Activated CD4-positive, alpha-beta T cell treated with anti-CD3 and anti-CD28 coated beads for 4 hours (primary cell): Measurements from ENCODE around the gene APLP2.
"Not testable (repeated sequence)": the region's sequence is repeated elsewhere in the genome, so short reads cannot be mapped to it uniquely, and the experiment has no call there.

Experiments used
- DNase-seq, 2 donors: peaks; one replicate each; pipeline ENCODE4 v3.0.0-alpha.2; 2020

Gene APLP2

DNA sequence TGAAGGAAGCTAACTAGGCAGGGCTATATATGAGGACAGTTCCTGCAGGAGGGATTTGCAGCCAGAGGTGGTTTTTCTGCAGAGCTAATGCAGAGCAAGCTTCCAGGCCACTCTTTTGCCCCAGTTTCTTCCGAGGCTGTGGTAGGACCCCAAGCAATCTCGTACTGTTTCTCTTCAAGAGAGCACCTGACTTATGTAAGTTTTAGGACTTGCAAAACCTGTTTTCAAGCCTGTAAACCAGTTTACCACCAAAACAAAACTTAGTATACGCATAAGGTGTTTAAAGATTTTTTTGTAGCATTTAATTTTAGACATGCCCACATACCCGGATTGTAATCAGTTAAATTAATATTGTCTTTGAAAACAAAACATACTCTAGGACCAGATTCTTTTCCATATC lies 7.7 kb upstream of the APLP2 start:
- no peak for DNase-seq

DNA sequence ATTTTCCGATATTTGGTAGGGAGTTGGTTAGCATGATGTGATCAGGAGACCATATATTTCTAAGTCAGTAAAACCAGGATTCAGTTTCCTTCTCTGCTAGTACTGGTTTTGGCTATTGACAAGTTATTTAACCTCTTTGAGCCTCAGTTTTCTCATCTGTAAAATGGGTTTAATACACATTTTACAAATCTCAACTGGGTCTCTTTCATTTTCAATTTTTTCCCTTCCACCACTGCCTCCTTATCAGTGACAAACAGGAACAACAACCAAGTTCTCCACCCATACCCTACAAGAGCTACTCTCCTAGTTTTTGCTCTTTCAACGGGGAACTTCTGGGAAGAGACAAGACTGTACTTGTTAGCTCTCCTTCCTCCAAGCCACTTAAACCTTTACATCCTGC lies 6.2 kb upstream of the APLP2 start:
- no peak for DNase-seq

DNA sequence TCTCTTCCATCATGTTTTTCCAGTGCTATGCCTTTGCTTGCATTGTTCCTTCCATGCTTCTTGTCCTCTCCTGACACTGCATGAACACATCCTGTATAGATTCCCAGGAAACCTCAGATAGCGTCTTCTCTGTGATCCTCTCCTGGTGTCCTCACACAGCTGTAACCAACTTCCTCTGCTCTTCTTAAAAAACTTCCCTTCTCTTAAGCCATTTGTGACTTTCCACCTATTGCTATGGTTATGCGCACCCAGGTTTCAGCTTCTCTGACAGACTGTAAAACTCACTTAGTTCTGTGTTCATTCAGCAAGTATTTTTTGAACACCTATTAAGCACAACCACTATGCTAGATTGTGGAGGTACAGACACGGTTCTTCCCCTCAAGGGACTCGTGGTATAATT lies 5.1 kb upstream of the APLP2 start:
- DNase-seq, result no peak

DNA sequence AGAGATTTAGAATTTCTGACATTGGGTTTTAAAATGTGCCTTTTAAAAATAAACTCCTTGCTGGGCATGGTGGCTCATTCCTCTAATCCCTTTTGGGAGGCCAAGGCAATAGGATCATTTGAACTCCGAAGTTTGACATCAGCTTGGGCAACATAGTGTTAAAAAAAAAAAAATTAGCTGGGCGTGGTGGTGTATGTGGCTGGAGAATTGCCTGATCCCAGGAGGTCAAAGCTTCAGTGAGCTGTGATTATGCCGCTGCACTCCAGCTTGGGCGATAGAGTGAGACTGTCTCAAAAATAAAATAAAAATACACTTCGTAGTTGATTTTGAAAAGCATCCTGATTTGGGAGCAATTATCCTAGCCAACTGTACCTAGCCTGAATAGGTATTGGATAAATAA lies 3.4 kb upstream of the APLP2 start:
- no peak for DNase-seq

DNA sequence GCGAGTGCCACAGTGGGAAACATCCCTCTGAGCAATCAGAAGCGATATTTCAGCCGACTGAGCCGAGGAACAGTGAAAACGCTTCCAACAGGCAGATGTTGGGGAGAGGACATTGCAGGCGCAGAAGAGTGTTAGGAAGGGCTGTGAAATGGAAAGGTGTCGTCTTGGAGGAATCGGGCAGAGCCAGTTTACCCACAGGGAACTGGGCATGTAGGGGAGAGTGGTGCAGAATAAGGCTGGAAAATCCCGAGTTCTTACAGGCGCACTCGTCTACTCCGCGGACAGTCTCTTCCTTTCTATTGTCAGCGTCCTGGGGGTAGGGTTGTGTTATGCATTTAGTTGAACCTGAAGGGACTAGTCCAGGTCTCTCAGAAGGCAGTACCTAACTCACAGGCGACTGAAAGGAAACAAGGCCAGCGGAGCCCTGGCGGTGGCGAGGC lies 1.1 kb upstream of the APLP2 start:
- DNase-seq, result no peak

DNA sequence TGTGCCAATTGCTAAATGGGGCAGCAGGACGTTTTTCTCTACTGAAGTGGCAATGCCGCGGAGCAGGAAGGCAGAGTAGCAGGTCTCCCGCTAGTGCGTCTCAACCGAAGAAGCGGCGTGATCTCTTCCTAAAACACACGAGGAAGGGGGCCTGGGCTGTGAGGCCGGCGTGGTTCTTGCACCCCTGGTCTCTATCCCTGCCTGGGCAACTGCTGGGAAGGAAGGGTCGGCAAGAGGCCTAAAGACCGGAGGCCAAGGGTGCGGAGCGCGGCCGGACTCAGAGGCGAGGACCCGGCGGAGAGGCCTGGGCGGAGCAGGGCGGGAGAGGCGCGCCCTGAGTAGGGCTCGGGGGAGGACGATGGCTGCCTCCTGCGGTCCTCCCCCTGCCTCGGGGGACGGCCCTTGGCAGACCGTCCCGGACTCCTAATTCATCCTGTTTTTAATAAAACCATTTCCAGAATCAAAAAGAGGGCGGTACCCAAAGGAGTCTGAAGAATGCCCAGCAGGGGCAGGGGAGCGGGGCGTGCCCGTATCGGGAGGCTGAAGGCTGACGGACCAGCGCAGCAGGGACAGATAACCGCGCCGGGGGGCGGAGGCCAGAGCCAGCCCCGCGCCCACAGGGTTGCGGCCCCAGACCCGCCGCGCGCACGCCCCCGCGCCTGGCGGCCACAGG lies 572 bp upstream of the APLP2 start:
- peak; percentile 45 to 48 for DNase-seq

DNA sequence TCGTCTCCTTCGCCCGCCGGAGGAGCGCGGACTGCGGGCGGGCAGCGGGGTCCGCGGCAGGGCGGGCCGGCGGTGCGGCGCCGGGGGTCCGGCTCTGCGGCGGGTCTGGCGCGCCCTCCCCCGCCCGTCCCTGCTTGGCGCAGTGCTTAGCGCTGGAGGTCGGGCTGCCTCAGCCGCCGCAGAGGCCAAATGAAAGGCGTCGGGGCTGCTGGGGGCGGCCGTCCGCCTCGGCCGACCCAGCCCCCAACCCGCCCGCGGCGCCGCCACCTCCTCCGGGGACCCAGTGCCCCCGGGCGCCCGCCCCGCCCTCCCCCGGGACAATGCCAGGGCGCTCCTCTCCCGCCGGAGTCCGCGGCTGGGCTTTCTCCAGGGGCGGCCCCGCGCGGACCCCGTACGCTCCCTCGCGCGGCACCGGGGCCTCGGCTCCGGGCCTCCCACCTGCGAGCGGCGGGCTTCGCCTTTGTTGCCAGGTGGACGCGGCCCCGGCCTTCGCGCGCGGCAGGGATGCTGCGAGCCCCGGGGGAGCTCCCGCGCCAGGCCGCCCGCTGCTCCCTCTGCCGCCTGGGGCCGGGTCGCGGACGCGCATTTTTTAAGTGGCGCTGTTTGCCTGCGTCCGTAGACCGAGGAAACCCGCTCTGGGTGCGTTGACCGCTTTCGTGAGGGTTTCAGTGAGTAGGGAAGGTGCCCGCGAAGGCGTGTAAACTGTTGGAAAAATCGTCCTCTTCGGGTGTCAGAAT lies 583 bp downstream of the APLP2 start:
- peak; percentile 36 to 43 for DNase-seq

DNA sequence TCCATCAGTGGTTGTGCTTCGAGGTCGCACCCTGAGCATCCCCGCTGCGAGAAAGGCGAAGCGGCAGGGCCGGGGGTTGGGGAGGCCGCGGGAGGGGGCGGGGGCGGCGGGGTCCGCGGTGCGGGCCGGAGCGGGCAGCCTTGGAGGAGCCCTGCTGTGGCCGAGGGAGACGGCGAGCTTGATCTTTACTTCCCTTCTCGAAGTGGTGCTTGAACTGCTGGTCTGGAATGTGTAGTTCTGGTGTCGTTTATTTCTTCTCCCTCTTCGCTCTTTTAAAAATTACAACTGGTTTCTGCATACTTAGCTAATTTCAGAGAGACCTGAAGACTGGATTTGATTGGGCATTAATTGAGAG lies 1.1 kb downstream of the APLP2 start:
- DNase-seq, result peak in 1 of 2 donors; percentile 1

DNA sequence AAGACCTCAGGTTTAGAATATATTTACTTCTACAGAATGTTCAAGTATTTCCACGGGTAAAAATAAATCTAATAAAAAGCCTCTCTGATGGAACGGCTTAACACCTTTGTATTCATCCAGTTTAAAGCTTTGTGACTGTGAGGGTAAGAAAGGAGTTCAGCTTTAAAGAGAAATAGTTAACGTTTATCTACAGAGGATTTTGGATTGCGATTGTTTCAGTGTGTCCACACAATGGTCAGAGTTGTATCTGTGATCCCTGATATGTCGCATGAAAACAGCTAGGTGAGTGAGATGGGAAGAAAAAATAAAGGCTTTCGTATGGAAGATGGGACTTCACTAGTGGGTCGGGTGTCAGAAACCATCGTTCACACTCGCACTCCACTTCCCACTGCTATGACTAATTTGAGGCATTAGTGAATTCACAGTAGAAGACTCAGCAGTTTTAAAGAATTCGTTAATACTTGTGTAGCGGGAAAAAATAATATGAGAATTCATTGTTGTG lies 1.6 kb downstream of the APLP2 start:
- DNase-seq, result no peak

DNA sequence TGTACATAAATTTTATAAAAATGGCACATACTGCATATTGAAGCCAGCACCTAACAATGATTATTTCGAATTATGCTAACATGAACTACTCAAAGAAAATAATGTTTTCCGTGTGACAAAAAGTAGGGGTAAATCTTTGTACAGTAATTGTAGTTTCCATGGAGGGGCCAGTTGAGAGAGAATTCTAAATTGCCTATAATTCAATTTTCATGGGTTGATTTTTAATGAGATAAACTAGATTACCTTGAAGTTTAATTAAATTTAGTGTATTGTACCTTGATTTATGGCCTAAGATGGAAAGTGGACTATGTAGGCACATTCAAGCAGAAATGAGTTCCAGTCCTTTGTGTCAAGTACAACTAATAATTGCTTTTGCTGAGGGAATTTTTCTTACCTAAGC lies 5.0 kb downstream of the APLP2 start:
- no peak for DNase-seq

DNA sequence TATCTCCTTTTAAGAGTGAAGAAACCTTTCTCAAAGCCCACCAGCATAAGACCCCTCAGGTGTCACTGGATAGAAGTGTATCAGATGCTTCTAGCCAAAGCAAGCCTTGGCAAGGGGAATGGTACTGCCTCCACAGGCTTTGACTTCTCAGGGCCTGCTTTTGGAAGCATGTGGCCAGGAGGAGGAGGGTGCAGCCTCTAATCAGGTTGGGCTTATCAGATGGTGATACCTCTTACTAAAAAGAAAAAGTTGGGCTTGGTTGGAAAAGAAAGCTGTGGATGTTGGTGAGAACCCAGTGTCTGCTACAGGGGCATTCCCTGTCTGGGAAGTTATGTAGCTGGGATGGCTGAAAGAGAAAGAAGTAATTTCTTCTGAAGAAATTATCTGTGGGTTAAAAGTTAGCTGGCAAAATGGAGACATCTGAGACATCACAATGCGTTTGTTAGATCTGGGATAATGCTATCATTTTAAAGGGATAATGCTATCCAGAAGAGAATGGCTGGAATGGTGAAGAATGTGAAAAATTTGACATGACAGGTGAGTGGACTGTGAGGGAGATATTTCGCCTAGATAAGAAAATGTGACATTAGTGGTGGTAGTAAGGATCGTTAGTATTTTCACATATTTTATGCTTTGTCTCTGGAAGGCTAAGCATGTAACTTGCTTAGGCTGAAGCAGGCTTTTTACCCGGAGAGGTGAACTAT lies 7.2 kb downstream of the APLP2 start:
- DNase-seq, result no peak

DNA sequence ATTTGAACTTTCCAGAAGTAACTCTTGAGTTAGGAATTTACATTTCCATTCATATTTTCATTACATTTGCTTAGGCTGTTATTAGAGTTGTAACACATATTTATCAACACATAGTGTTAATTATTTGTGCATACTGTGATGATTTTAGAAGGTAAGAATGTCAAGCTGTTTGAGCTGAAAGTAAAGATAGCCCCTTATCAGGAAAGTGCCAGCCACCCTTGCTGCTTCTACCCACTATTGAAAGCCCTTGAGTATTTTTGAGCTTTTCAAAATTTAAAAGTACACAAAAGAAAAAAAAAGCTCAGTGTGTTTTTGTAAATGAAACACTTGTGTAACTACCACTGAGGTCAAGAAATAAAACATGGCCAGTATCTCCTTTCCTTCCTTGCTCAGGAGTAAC lies 8.0 kb downstream of the APLP2 start:
- DNase-seq, result no peak

DNA sequence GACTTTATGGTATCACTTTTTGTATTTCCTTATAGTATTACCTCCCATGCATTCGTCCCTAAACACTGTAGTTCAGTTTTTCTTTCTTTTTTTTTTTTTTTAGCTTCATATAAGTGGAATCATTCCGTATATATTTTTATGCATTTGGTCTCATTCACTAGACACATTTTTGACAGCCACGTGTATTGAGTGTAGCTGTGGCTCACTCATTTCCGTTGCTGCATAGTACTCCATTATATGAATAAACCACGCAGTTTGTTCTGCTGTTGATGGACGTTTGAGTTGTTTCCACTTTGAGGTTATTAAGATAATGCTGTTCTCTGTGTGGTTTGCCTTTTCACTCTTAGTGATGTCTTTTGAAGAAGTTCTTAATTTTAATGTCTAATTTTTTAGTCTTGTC lies 8.4 kb downstream of the APLP2 start:
- DNase-seq, result no peak

DNA sequence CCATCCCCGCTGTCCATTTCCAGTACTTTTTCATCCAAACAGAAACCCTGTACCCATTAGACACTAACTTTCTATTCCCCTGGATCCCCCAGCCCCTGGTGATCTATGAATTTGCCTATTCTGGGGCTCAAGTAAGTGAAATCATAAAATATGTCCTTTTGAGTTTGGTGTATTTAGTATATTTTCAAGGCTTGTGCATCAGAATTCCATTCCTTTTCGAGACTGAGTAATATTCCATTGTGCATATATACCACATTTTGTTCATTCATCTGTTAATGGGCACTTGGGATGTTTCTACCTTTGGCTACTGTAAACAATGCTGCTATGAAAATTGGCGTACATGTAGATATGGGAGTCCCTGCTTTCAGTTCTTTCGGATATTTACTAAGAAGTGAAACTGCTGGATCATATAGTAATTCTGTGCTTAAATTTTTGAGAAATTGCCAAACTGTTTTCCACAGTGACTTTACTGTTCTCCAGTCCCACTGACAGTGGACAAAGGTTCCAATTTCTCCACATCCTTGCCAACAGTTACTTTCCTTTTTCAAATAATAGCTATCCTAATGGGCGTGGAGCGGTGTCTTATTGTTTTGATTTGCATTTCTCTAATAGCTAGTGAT lies 16.1 kb downstream of the APLP2 start:
- DNase-seq, result no peak

DNA sequence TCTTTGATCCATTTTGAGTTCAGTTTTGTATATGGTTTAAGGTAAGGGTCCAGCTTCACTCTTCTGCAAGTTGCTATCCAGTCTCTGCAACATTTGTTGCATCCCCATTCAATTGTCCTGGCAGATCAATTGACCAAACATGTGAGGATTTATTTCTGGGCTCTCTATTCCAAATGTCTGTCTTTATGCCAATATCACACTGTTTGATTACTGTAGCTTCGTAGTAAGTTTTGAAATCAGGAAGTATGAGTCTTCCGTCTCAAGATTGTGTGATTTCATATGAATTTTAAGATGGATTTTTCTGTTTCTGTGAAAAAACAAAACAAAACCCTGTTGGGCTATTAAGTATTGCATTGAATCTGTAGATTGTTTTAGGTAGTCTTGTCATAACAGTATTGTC lies 17.0 kb downstream of the APLP2 start:
- DNase-seq, result no peak

DNA sequence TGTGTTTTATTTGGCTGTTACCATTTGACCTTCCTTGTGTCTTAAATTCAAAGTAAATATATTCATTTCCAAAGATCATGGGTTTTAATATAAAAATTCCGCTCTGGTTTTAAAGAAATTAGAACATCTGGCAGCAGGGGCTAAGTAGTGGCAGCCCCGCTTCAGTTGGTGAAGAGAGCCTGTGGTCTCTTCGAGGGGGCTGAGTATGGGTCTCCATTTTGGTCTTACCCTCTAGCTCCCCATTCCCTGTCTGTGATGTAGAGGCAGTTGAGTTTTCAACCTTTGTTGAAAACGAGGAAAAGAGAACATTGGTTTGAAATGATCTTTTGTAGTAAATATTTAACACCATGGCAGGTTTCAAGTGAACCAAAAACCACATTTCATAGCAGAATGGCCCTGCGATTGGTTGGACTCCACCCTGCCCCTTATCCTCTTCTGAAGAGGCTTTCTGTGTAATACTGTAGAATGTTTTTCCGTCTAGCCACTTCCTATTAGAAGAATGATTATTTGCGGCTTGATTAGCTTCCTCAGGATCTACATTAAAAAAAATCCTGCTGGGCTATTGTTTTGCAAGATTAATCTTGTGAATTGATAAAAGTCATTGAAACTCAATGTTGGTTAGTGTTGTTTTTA lies 17.7 kb downstream of the APLP2 start:
- DNase-seq, result no peak

DNA sequence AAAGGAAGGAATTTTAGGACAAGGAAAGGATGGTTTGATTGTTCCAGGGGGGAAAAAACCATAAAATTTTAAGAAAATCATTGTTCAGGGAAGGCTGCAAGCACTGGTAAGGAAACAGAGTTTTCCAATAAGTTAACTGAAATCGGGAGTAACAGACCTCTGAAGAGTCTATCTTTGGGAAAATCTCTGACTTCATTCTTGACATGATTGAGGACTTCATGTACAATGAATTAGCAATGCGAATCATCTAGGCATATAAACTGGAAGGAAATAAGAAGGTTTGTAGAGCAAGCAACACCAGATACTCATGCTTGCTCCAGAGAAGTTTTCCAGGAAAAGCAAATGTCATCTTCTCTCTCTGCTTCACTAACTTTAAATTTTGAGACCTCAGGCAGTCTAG lies 18.5 kb downstream of the APLP2 start:
- DNase-seq, result no peak

DNA sequence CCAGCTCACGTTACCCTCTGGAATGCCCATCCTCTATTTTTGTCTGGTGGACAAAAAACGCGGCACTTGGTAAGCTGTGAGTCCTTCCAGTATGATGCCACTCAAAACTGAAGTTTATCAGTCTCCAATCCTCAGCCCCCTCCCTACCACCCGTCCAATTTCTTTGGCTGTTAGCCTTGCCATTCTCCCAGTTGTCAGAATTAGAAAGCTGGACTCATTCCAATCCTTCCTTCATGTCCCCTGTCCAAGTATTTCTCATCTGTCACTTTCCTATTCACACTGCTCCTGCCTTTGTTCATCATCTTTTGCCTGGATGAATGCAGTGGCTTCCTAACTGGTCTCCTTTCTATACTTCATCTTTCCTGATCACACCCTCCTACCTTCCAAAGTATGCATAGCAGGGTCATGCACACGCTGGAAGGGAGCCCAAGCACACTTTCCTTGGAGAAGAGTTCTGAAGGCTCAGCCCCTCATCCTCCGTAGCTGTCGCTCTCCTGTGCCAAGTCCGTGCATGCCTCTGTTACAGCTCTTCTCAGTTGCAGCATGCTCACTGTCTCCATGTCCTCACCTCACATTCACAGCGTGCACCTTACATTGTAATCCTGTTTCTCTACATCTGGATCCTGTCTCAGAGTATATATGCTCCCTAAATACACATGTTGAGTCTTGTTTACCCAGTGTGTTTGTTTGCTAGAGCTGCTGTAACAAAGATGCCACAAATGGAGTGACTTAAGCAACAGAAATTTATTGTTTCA lies 19.4 kb downstream of the APLP2 start:
- DNase-seq, result no peak

DNA sequence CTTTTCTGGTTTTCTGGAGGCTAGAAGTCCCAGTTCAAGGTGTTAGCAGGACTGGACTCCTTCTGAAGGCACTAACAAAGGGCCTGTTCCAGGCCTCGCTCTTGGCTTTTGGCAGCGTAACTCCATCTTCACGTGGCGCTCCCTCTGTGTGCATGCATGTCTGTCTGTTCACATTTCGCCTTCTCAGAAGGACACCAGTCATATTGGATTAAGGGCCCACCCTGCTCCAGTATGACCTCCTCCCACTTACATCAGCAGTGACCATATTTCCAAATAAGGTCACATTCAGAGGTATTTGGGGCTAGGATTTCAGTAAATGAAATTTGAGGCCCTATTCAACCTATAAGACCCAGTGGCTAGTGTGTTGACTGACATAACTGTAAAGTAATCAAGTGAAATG lies 20.0 kb downstream of the APLP2 start:
- DNase-seq, result no peak

DNA sequence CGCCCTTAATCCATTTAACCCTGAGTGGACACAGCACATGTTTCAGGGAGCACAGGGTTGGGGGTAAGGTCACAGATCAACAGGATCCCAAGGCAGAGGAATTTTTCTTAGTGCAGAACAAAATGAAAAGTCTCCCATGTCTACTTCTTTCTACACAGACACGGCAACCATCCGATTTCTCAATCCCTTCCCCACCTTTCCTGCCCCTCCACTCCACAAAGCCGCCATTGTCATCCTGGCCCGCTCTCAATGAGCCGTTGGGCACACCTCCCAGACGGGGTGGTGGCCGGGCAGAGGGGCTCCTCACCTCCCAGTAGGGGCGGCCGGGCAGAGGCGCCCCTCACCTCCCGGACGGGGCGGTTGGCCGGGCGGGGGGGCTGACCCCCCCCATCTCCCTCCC lies 20.8 kb downstream of the APLP2 start:
- not testable (repeated sequence) for DNase-seq

DNA sequence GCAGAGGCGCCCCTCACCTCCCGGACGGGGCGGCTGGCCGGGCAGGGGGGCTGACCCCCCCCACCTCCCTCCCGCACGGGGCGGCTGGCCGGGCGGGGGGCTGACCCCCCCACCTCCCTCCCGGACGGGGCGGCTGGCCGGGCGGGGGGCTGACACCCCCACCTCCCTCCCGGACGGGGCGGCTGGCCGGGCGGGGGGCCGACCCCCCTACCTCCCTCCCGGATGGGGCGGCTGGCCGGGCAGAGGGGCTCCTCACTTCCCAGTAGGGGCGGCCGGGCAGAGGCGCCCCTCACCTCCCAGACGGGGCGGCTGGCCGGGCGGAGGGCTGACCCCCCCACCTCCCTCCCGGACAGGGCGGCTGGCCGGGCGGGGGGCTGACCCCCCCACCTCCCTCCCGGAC lies 21.5 kb downstream of the APLP2 start:
- not testable (repeated sequence) for DNase-seq

DNA sequence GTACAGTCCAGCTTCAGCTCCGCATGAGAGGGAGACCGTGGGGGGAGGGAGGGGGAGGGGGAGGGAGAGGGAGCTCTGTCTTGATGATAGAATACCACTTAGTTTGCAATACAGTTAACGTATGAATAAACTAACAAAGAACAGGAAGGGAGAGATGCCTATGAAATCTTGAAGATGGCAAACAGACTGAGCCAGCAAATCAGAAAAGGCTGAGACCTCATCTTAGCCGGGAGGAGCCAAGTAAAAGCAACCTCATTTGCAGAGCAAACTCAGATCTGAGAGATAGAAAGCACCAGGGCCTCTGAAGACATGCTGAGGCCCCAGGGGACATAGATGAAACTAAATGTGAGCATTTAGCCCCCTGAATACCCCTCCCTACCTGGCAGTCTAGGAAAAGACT lies 23.0 kb downstream of the APLP2 start:
- no peak for DNase-seq
